HG03097 (cell line): ENCODE results near the gene TMCC2.
"Not testable (repeated sequence)": the region's sequence is repeated elsewhere in the genome, so short reads cannot be mapped to it uniquely, and the experiment has no call there.

Experiments used
- ATAC-seq: cut with Tn5 transposase; IDR thresholded peaks from one replicate; pipeline ENCODE4 v1.9.1; 2021; ENCODE audit not compliant: unreplicated experiment, low FRiP score

Gene TMCC2

DNA sequence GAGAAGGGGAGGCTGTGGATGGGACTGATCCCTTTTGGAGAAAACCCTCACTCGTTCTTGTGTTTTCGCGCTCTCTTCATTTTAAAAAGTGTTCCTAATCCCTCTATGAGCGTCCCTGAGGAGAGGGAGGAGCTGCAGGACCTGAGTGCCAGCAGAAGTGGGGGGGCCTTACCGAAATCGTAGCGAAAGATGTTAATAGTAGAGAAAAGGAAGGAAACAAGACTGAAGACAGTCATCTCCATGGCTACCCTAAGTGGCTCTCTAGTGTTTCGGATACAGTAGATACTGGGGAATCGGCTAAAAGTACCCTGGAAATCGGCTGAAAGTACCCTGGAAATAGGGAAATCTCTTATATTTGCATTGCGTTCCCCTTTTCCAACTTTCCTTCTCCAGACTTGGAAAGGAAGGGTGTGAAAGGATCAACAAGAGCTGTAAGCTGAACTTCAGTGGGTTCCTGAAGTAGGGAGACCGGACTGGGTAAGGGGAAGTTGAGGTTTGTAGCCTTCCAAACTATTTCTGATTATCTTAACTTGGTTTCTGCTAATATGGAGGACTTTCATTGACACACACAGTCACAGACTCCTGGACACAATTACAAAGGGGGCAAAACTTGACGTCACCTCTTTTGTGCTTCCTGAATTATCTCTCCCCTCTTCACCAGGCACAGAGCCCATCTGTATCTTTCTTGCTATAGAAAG lies 15.8 kb upstream of the TMCC2 start:
- peak; percentile 19 for ATAC-seq

DNA sequence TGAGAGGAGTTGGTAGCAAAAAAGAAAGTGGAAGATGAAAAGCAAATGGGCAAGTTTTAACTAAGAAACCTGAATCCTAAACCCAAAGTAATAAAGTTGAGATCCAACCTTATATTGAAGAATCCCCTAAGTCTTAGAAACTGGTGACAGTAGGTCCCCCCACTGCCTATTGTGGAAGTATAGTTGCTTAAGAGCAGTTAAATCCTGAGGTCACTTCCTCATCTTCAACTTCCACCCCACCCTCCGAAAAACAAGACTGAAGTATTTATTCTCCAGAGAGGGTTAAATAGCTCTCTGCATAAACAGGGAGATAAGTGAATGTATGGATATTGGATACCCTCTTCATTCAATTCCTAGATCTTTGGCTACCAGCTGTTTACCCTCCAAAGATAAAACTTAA lies 13.0 kb upstream of the TMCC2 start:
- no peak for ATAC-seq

DNA sequence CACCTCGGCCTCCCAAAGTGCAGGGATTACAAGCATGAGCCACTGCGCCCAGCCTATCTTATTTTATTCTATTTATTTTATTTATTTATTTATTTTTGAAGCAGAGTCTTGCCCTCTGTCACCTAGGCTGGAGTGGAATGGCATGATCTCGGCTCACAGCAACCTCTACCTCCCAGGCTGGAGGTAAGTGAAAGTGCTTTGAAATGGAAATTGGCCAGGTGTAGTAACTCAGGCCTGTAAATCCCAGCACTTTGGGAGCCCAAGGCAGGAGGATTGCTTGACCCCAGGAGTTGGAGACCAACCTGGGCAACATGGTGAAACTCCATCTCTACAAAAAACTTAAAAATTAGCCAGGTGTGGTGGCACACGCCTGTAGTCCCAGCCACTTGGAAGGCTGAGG lies 11.2 kb upstream of the TMCC2 start:
- ATAC-seq: no peak

DNA sequence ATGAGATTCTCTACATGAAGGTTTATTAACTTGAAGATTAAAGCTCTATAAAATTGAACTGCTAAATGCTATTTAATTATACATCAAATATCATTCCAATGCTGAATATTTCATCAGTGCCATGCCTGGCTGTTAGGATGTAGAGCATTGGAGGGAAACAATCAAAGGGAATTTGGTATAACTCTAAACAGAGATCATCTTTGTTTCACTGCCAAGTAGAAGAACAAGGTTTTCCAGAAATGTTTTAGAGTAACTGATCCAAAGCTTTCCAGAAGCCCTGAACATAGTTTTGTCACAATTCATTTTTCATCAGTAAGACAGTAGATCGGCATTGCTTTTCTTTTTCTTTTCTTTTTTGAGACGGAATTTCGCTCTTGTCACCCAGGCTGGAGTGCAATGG lies 10.3 kb upstream of the TMCC2 start:
- ATAC-seq: no peak

DNA sequence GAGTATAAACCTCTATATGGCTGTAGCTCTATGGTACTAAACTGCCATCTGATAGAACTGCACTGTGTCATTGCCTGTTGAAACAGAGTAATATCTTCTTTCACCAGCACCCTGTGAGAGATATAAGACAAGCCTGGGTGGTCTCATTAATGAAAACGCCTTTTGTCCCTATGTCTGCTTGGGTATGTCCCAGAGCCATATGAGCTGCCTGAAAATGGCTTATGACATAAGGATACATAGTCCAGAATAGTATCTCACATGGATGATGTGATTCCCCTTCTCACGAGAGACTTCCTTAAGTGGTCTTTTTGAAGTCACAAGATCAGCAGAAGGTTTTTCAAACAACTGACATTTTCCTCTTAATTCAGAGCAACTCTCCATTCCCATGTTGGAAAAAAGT lies 7.3 kb upstream of the TMCC2 start:
- no peak for ATAC-seq

DNA sequence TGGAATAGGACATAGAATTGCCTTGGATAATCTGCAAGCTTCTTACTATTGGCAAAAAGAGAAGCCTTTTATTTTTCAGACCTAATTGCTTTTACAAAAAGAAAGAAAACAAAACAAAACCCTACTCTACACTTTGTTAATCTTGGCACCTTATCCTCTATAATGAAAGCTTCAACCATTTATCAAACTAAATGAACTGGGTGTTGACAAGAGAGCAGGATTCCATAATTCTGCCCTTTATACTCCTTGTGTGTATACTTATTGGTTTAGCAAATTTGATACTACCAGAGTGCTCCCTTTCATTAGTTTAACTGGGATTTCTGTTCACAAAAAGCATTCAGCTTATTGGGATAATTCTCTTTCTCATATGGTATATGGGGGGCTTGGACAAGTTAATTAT lies 3.0 kb upstream of the TMCC2 start:
- no peak for ATAC-seq

DNA sequence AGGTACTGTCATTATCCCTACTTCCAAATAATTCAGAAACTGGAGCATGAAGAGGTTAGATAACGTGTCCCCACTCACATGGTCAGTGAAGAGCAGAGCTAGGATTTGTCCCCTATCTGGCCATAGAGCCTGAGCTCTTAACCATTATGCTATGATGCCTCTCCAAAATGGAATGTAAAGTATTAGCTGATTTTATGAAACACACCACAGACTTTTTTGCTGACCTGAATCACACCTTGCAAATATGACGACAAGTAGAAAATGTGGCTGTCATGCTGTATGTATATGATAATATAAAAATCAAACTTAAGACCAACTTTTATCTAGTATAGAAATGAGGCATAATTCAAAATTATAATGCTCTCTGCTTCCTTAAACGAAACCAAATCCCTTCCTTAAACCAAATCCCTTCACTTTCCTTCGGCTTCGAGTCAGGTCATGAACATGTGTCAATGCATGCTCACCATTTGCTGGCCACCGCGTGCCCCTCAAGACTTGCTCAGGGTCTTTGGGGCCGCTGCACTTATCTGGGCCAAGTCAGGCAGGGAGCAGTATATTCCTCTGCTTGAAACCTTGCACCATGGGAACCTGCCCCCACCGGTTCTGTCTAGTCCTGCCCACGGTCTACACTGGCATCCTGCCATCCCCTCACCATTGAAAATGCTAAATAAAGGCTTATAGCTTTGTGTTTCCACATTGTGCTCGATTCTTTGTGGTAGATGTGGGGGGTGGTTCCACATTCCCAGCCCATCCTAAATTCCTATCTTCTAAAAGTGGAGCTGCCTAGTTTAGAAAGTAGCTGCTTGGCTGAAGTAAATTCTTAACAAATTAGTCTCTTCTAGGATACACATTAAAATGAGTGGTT lies 1.6 kb upstream of the TMCC2 start:
- ATAC-seq: no peak

DNA sequence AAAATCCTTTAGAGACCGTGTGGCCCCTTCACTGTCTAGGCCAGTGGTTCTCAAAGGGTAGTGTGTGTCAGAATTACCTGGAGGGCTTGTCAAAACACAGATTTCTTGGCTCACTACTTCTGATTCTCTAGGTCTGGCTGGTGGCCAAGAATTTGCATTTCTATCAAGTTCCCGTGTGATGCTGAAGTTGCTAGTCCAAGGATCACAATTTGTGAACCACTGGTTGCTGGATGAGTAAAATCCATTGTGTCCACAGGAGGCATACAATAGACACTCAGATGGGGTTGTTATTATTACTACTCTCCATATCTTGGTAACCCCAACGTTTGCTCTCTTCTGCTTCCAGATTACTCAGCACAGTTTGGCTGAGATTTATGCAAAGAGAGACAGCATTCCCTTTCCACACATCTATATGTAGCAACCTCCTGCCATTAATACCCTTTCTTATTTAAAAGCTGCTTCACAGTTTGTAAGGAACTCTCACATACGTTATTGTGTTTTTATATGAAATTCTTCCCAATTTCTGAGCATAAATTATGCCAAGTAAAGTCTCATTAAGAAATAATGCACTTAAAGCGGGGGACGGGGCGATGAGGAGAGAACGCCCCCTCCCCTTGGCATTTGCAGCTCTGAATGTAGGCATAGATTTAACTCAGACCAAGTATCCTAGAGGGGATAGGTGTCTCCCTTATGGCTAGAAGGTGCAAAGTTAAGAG lies 720 bp upstream of the TMCC2 start:
- no peak for ATAC-seq

DNA sequence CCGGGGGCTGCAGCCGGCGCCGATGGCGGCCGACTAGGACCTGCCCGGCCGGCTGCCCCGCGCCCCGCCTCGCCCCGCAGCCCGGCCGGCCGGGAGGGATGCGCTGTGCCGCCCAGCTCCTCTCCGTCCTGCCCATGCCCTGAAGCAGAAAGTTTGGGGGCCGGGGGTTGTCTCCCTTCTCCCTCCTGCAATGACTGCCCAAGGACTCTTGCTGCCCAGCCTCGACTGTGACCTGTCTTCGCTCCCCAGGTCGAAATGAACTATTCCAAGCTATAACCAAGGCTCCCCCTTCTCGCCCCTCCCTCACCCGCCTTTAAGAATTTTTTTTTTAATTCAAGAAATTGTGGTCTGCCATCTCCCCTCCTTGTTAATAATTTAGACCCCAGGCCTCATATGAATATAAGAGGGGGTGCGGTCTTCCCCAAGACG lies 361 bp downstream of the TMCC2 start:
- peak; percentile 19 for ATAC-seq

DNA sequence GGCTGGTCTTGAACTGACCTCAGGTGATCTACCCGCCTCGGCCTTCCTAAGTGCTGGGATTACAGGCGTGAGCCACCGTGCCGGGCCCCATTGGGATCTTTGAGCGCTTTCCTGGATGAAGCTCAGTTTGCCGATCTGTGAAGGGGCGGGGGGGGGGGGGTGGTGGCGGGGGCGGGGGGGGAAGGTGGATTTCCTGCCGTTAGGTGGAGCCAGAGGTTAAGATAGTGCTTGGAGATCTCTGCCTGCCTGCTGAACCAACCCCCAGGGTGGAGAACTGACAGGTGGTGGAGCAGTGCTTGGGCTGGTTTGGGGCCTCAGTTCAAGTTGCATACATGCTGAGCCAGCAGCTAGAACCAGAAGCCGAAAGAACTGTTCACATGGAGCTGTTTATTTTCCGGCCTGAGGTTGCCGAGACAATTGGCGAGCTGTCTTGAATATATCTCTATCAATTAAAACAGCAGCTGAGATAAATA lies 1.7 kb downstream of the TMCC2 start:
- no peak for ATAC-seq

DNA sequence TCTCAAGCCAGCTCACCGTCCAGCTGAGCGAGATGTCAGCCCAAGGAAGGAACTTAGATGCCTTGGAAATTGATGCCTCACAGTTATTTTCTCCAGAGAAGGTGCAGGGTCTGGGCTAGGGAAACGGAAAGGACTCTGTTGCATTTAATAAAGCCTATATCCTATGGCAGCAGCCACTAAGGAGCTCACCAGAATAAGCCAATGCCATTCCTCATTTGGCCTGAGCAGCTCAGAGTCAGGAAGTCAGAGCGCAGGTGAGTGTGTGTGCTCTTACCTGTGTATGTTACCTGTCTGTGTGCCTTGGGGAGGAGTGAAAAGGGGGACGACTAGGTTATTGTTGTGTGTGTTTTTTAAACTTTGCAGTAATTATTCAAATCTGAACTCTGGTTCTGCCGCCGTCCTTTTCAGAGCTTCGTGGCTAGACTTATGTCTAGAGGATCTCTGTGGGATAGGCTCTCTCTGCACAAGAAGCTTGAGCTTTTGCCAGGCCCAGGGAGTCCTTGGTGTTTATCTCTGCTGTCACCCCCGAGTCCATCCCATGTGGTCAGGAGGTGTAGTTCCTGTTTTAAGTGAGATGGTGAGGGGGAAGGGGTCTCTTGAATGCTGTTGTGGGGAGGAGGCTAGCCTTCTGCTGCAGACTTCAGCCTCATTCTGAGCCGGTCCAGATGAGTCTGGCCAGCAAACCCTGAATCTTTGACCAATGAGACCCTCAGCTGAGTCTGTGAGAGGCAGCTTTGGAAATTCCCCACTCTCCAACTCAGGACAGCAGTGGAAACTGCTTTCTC lies 2.4 kb downstream of the TMCC2 start:
- ATAC-seq: no peak

DNA sequence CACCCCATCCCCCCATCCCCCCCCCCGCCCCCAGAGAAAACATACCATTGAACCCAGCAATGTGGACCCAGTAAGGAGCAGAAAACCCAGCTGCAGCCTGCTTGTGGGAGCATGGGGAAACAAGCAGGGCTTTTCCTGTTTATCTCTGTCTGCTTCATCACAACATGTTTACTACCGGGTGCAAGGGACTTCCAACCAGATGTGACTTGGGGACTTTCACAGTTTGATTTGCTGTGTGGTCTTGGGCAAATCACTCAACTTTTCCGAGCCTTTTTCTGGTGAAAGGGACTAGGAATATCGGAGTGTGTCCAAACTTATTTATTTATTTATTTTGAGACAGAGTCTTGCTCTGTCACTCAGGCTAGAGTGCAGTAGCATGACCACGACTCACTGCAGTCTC lies 3.2 kb downstream of the TMCC2 start:
- no peak for ATAC-seq

DNA sequence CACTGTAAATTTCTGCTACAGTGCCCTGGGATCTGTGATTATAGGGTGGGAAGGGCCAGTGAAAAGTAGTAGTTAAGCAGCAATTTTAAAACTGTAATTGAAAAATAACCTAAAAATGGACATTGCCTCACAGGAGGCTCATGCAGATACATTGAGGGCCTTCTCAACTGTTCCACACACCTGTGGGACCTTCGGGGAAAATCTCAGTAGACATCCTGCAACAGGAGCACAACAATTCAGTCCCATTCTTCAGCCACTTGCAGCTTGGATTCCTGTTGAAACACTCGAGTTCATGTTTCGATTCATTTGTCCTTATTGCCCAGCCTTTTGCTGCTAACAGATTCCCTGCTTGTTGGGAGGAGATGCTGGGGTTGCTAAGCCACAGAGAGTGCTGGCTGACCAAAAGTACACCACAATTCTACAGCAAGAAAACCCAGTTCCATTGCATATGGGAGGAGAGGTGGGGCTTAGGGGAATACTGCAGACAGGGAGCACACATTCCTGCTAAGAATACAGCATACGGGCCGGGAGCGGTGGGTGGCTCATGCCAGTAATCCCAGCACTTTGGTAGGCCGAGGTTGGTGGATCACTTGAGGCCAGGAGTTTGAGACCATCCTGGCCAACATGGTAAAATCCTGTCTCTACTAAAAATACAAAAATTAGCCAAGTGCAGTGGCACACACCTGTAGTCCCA lies 4.5 kb downstream of the TMCC2 start:
- ATAC-seq: no peak

DNA sequence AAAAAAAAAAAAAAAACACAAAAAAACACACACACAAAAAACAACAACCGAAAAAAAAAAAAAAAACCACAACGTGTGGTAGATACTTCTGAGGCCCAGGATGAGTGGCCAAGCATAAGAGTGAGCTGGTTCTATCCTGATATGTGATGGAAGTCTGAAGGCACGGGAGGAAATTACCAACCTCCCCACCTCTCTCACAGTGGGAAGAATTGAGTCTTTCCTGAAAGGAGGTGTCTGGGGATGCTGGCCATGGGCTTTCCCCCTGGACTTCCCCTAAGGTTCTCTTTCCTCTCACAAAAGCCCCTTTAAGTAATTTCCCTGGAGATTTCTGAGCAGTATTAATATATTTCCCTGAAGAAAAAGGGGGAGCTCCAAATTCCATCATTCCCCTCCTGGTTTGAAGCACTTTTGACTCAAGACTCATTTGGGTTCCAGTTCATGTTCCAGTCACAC lies 5.2 kb downstream of the TMCC2 start:
- ATAC-seq: no peak

DNA sequence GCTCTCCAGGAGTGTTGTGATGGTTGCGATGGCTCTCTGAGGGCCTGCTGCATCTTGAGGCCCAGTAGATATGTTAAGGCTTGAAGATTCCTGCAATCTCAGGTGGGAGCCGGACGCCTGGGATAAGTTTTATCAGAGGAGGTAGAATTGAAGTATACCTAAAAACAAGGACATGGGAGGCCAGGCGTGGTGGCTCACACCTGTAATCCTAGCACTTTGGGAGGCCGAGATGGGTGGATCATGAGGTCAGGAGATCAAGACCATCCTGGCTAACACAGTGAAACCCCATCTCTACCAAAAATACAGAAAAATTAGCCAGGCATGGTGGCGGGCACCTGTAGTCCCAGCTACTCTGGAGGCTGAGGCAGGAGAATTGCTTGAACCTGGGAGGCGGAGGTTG lies 6.2 kb downstream of the TMCC2 start:
- ATAC-seq: not testable (repeated sequence)

DNA sequence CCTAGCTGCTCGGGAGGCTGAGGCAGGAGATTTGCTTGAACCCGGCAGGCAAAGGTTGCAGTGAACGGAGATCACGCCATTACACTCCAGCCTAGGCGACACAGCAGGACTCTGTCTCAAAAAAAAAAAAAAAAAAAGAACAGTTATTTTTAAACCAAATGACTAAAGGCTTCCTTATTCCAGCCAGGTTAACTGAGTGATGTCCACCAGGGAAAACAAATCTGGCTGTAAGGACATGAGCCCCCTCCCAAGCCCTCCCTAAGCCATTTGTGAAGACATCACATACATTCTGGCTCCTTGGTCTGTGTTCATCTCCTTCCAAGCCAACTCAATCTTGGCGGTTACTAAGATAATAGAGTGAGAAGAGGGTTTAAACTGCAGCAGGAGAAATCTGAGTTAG lies 8.2 kb downstream of the TMCC2 start:
- ATAC-seq: no peak

DNA sequence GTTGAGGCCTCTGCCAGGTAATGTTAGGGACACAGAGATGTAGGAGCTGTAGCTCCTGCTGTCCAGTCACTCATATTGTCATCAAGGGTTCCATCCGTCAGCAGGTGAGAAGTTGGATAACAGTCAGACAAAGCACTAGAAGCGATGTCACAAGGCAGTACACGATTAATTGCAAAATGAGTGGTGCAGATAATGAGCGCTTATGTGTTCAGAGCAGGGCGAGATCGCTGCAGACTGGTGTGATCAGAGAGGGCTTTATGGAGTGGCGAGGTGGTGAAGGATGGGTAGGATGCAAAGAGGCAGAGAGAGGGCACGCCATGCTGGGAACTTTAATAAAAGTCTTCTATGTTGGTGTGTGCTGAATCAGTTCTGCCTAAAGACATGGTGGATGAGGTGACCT lies 8.8 kb downstream of the TMCC2 start:
- ATAC-seq: no peak

DNA sequence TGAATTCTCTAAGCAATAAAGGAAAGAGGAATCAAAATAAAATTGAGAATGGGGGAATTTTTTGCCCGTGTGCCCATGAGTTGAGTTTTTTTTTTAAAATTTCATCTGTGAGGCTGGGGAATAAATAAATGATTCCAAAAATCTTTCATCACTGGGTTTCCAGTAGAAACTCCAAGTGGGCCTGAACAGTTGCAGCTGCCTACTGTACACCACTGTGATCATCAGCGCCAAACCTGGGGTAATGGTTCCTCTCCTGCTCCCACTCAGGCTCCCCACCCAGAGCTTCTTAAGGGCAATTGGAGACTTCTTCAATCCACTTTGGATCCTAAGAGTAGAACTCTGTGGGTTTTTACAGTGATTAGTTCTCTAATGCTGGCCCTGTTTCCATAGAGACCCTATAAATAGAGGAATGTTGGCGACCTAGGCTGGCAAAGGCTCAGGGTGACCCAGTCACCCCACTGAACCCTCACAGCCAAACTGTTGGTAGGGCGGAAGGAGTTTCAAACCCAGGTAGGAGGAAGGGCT lies 9.3 kb downstream of the TMCC2 start:
- ATAC-seq: no peak
